ENCODE data around the gene AP1G1. TPM values are rescaled to one million over a fixed set of nuclear protein-coding genes. Genes with fewer than 3 reads are reported as not detected.
A peak's percentile ranks its signal among the peaks of the same experiment; 100 is the strongest.

AP1G1 gene
- 111 TPM for total RNA-seq
- polyA plus RNA-seq (ENCODE audit: insufficient read depth, low read depth, low replicate concordance): 28.0 TPM
- long read RNA-seq, donor 1, full-length matches to known transcripts: 1 of 1 reads
- long read RNA-seq, donor 1, partial matches to known transcripts: 0 of 1 reads
- long read RNA-seq, donor 1, other reads (novel, unspliced or antisense): 0 of 1 reads
- long read RNA-seq, donor 2, full-length matches to known transcripts: 1 of 1 reads
- long read RNA-seq, donor 2, partial matches to known transcripts: 0 of 1 reads
- long read RNA-seq, donor 2, other reads (novel, unspliced or antisense): 0 of 1 reads
- long read RNA-seq, donor 3, full-length matches to known transcripts: 3 of 13 reads
- long read RNA-seq, donor 3, partial matches to known transcripts: 10 of 13 reads
- long read RNA-seq, donor 3, other reads (novel, unspliced or antisense): 0 of 13 reads
- long read RNA-seq, donor 4, full-length matches to known transcripts: 4 of 36 reads
- long read RNA-seq, donor 4, partial matches to known transcripts: 32 of 36 reads
- long read RNA-seq, donor 4, other reads (novel, unspliced or antisense): 0 of 36 reads
- long read RNA-seq, donor 5: 0 reads
- long read RNA-seq, donor 6, full-length matches to known transcripts: 1 of 1 reads
- long read RNA-seq, donor 6, partial matches to known transcripts: 0 of 1 reads
- long read RNA-seq, donor 6, other reads (novel, unspliced or antisense): 0 of 1 reads
- long read RNA-seq, donor 7, full-length matches to known transcripts: 9 of 33 reads
- long read RNA-seq, donor 7, partial matches to known transcripts: 9 of 33 reads
- long read RNA-seq, donor 7, other reads (novel, unspliced or antisense): 15 of 33 reads
- long read RNA-seq, donor 8, full-length matches to known transcripts: 2 of 18 reads
- long read RNA-seq, donor 8, partial matches to known transcripts: 16 of 18 reads
- long read RNA-seq, donor 8, other reads (novel, unspliced or antisense): 0 of 18 reads
- long read RNA-seq, donor 9: 0 reads
- long read RNA-seq, donor 10, partial matches to known transcripts: 16 of 16 reads
- long read RNA-seq, donor 10, other reads (novel, unspliced or antisense): 0 of 16 reads

GRCh38 chr16:71808593-71809459 is at the start of gene AP1G1:
TSS of gene AP1G1 (minus strand) at chr16:71808834. CDS start at chr16:71789479, 19,355 bp downstream.
- Histone ChIP-seq H3K9me3 (ENCODE audit: control insufficient read depth in 2 of 3, insufficient read depth in 1 of 3, low read length in 3 of 3) (no peaks in the 10 kb centered on the region), H3K27ac (ENCODE audit: low read depth in 2 of 2, low read length in 2 of 2) (peak within 1 kb of the TSS; percentile 96 to 100), H3K27me3 (ENCODE audit: control insufficient read depth, insufficient read depth, low read length) (no peaks in the 10 kb centered on the region), H3K4me1 (ENCODE audit: control insufficient read depth in 2 of 3, insufficient read depth in 2 of 3, low read depth in 1 of 3, low read length in 3 of 3) (no peaks in the 10 kb centered on the region), H3K4me3 (ENCODE audit: low read length in 3 of 3) (peak within 1 kb of the TSS; percentile 88 to 99 (median 99)), H3K9ac (ENCODE audit: low read length in 3 of 3) (peak within 1 kb of the TSS; percentile 95 to 99 (median 97)), H3K36me3 (ENCODE audit: control insufficient read depth in 2 of 3, insufficient read depth in 3 of 3, low read length in 3 of 3) (no peaks in the 10 kb centered on the region)
- intact Hi-C loops (cut with DNase I): no loop called here
- FAIRE-seq: no peak
- DNase-seq: peak; percentile 97 to 99 (median 99)
- TF ChIP-seq CTCF (IDR thresholded peaks at IDR 0.05; ENCODE audit: borderline replicate concordance, extremely low read depth, insufficient read depth): no peak

GRCh38 chr16:71855937-71856662 is 47.5 kb upstream of the AP1G1 start:
- Histone ChIP-seq H3K9me3 (ENCODE audit: control insufficient read depth in 2 of 3, insufficient read depth in 1 of 3, low read length in 3 of 3) (no peaks in the 10 kb centered on the region), H3K4me3 (ENCODE audit: low read length in 3 of 3) (no peak overlapping the region), H3K27me3 (ENCODE audit: control insufficient read depth, insufficient read depth, low read length) (no peaks in the 10 kb centered on the region), H3K4me1 (ENCODE audit: control insufficient read depth in 2 of 3, insufficient read depth in 2 of 3, low read depth in 1 of 3, low read length in 3 of 3) (peaks cover 0 to 35% (median 12%) of the 10 kb centered on the region in 3 donors), H3K9ac (ENCODE audit: low read length in 3 of 3) (no peak overlapping the region), H3K27ac (ENCODE audit: low read depth in 2 of 2, low read length in 2 of 2) (peak overlapping the region in 1 of 2 donors; percentile 32), H3K36me3 (ENCODE audit: control insufficient read depth in 2 of 3, insufficient read depth in 3 of 3, low read length in 3 of 3) (peaks cover 0 to 13% (median 10%) of the 10 kb centered on the region in 3 donors)
- DNase-seq: no peak
- TF ChIP-seq CTCF (IDR thresholded peaks at IDR 0.05; ENCODE audit: borderline replicate concordance, extremely low read depth, insufficient read depth): no peak
- intact Hi-C loops (cut with DNase I): no loop called here
- FAIRE-seq: no peak
